ENCODE results near the gene ZNF419. TPM values are rescaled to one million over a fixed set of nuclear protein-coding genes. Genes with fewer than 3 reads are reported as not detected.

Gene ZNF419
- polyA plus RNA-seq, 1 donor from 2014 or later: 34.5 TPM

DNA sequence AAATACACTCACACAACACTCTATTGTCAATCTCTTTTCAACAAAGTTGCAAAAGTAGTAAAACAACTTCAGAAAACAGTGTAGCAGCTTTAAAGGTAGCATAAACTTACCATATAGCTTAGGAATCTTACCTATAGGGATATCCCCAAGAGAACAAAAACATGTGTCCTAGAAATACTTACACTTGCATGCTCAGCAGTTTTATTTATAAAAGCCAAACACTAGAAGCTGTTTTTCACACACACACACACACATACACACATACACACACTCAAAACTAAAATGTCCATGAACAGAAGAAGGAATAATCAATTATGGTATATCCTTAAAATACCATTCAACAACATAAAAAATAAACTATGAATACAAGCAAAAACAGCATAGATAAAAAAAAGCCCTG is 23.9 kb downstream of the ZNF419 start:
- H3K9me3 ChIP-seq (ENCODE audit: low read length): peaks cover 16% of the 10 kb centered on the region
- TF ChIP-seq EP300 (conservative IDR thresholded peaks at IDR 0.05; ENCODE audit: poor library complexity, severe bottlenecking): no peak
- no peak for TF ChIP-seq MXI1 (conservative IDR thresholded peaks at IDR 0.05; ENCODE audit: poor library complexity, severe bottlenecking)
- TF ChIP-seq, protein P1, sequence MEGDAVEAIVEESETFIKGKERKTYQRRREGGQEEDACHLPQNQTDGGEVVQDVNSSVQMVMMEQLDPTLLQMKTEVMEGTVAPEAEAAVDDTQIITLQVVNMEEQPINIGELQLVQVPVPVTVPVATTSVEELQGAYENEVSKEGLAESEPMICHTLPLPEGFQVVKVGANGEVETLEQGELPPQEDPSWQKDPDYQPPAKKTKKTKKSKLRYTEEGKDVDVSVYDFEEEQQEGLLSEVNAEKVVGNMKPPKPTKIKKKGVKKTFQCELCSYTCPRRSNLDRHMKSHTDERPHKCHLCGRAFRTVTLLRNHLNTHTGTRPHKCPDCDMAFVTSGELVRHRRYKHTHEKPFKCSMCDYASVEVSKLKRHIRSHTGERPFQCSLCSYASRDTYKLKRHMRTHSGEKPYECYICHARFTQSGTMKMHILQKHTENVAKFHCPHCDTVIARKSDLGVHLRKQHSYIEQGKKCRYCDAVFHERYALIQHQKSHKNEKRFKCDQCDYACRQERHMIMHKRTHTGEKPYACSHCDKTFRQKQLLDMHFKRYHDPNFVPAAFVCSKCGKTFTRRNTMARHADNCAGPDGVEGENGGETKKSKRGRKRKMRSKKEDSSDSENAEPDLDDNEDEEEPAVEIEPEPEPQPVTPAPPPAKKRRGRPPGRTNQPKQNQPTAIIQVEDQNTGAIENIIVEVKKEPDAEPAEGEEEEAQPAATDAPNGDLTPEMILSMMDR (IDR thresholded peaks at IDR 0.05; ENCODE audit: poor library complexity, severe bottlenecking): no peak
- TF ChIP-seq RAD21 (conservative IDR thresholded peaks at IDR 0.05): no peak
- no peak for TF ChIP-seq TAF1 (IDR thresholded peaks at IDR 0.05; ENCODE audit: low read depth)
- no peak for TF ChIP-seq SMC3 (conservative IDR thresholded peaks at IDR 0.05; ENCODE audit: poor library complexity)
- TF ChIP-seq EZH2 (IDR thresholded peaks at IDR 0.05; ENCODE audit: borderline replicate concordance, insufficient read depth, low read length, poor library complexity, severe bottlenecking): no peak
- TF ChIP-seq POLR2AphosphoS5 (IDR thresholded peaks at IDR 0.05): no peak
- no peak for TF ChIP-seq REST (IDR thresholded peaks at IDR 0.05; ENCODE audit: borderline replicate concordance)
- no peaks in the 10 kb centered on the region for H3K9me2 ChIP-seq (ENCODE audit: insufficient read depth, low read length)

DNA sequence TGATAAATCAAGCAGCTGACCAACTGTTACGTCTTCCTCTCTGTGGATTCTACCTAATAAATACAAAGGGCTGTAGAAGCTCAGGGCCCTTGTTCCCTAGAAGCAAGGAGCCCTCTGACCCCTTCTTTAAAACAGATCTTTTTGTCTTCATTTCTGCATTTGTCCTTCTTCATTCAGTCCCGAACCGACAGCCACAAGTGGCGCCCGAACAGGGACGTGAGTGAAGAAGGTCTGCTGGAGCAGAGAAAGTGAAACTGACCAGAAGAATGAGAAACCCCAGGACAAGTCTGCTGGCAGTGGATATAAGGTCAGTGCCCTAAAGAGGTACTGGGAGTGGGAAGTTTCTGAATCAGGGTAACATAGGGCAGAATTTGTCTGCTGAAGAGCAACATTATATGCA is 25.3 kb downstream of the ZNF419 start:
- no peak overlapping the region for H3K4me3 ChIP-seq (ENCODE audit: low read length)
- peaks cover 27% of the 10 kb centered on the region for H3K36me3 ChIP-seq (ENCODE audit: insufficient read depth, low read length)
- no peaks in the 10 kb centered on the region for H4K20me1 ChIP-seq (ENCODE audit: insufficient read depth)
- H3K9ac ChIP-seq (ENCODE audit: low read length): no peak overlapping the region
- no peak overlapping the region for H3K27ac ChIP-seq (ENCODE audit: low read length)
- H3K9me3 ChIP-seq (ENCODE audit: low read length): peaks cover 16% of the 10 kb centered on the region
- no peaks in the 10 kb centered on the region for H3K9me2 ChIP-seq (ENCODE audit: insufficient read depth, low read length)
- H3K79me2 ChIP-seq (replicated peaks; ENCODE audit: insufficient read depth, low read length): no peaks in the 10 kb centered on the region
- no peaks in the 10 kb centered on the region for H3K27me3 ChIP-seq (ENCODE audit: insufficient read depth, low read depth, low read length)
- no peak for TF ChIP-seq EZH2 (IDR thresholded peaks at IDR 0.05; ENCODE audit: borderline replicate concordance, insufficient read depth, low read length, poor library complexity, severe bottlenecking)
- TF ChIP-seq TAF1 (IDR thresholded peaks at IDR 0.05; ENCODE audit: low read depth): no peak
- TF ChIP-seq REST (IDR thresholded peaks at IDR 0.05; ENCODE audit: borderline replicate concordance): no peak
- no peak for TF ChIP-seq EP300 (conservative IDR thresholded peaks at IDR 0.05; ENCODE audit: poor library complexity, severe bottlenecking)
- TF ChIP-seq, protein P1 (IDR thresholded peaks at IDR 0.05; ENCODE audit: poor library complexity, severe bottlenecking): no peak
- no peak for TF ChIP-seq MXI1 (conservative IDR thresholded peaks at IDR 0.05; ENCODE audit: poor library complexity, severe bottlenecking)
- no peak for TF ChIP-seq POLR2AphosphoS5 (IDR thresholded peaks at IDR 0.05)
- no peak for TF ChIP-seq SMC3 (conservative IDR thresholded peaks at IDR 0.05; ENCODE audit: poor library complexity)
- no peak for TF ChIP-seq RAD21 (conservative IDR thresholded peaks at IDR 0.05)
- no peaks in the 10 kb centered on the region for H3F3A ChIP-seq (ENCODE audit: insufficient read depth, low read length, poor library complexity, severe bottlenecking)
- no peak overlapping the region for H2AFZ ChIP-seq (ENCODE audit: low read depth, low read length)
- H3K4me2 ChIP-seq (ENCODE audit: low read length): no peak overlapping the region

More for the DNA sequence above, 23.9 kb downstream of the ZNF419 start:
- H3K36me3 ChIP-seq (ENCODE audit: insufficient read depth, low read length): peaks cover 22% of the 10 kb centered on the region
- no peak overlapping the region for H3K4me3 ChIP-seq (ENCODE audit: low read length)
- no peaks in the 10 kb centered on the region for H4K20me1 ChIP-seq (ENCODE audit: insufficient read depth)
- no peak overlapping the region for H3K9ac ChIP-seq (ENCODE audit: low read length)
- no peak overlapping the region for H3K27ac ChIP-seq (ENCODE audit: low read length)
- H3K4me2 ChIP-seq (ENCODE audit: low read length): no peak overlapping the region
- H2AFZ ChIP-seq (ENCODE audit: low read depth, low read length): no peak overlapping the region
- no peaks in the 10 kb centered on the region for H3K79me2 ChIP-seq (replicated peaks; ENCODE audit: insufficient read depth, low read length)
- H3F3A ChIP-seq (ENCODE audit: insufficient read depth, low read length, poor library complexity, severe bottlenecking): no peaks in the 10 kb centered on the region
- H3K27me3 ChIP-seq (ENCODE audit: insufficient read depth, low read depth, low read length): no peaks in the 10 kb centered on the region

All from neural cell (in vitro differentiated cells).